Camera-type eye (tissue), 1 donor: ENCODE results near the gene GCH1. TPM values are rescaled to one million over a fixed set of nuclear protein-coding genes. Genes with fewer than 3 reads are reported as not detected.

Experiments
- total RNA-seq: library from RNA; depleted of rRNA; stranded (reverse); fragments of >200 nt; gene quantifications from one replicate; pipeline ENCODE4 v1.2.3, GENCODE V29; 2014

Gene GCH1
- 3.3 TPM for total RNA-seq

GRCh38 chr14:54902521-54903420, at the start of gene GCH1:
Gene GCH1 (minus strand): TSS chr14:54902826. CDS start chr14:54902663, 163 bp downstream.

Other genes with a start within 250 kb of the GCH1 start
- gene WDHD1, start 124.3 kb upstream of the GCH1 start, total RNA-seq, result 12.3 TPM
- gene SOCS4, start 124.4 kb upstream of the GCH1 start, total RNA-seq, result 24.4 TPM
- 38.4 TPM for gene MAPK1IP1L, start 148.8 kb upstream of the GCH1 start, total RNA-seq
- 86.0 TPM for gene LGALS3, start 226.4 kb upstream of the GCH1 start, total RNA-seq